GM19468 (cell line): Measurements from ENCODE around the gene GPT2.
"Not testable (repeated sequence)": the region's sequence is repeated elsewhere in the genome, so short reads cannot be mapped to it uniquely, and the experiment has no call there.

Experiments used
- ATAC-seq: cut with Tn5 transposase; IDR thresholded peaks from one replicate; pipeline ENCODE4 v1.9.1; 2021; ENCODE audit warnings: mild to moderate bottlenecking, moderate library complexity, moderate number of reproducible peaks; ENCODE audit not compliant: unreplicated experiment; ENCODE audit errors: extremely low read depth

Gene GPT2

DNA sequence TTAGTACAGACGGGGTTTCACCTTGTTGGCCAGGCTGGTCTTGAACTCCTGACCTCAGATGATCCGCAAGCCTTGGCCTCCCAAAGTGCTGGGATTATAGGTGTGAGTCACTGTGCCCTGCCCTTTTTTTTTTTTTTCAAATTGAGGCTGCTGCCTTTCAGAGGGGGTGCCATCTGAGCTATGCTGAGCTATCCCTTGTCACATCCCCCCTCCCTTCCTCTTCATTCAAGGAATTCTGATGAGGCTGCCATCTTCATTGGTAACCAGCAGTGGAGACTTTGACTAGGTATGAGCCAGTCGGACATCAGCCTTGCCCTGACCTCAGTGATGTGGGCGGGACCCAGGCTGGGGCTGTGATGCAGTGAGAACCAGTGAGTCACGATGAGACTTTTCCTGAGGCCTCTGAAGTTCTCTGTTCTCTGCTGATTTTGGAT lies 24.4 kb upstream of the GPT2 start:
- no peak for ATAC-seq

DNA sequence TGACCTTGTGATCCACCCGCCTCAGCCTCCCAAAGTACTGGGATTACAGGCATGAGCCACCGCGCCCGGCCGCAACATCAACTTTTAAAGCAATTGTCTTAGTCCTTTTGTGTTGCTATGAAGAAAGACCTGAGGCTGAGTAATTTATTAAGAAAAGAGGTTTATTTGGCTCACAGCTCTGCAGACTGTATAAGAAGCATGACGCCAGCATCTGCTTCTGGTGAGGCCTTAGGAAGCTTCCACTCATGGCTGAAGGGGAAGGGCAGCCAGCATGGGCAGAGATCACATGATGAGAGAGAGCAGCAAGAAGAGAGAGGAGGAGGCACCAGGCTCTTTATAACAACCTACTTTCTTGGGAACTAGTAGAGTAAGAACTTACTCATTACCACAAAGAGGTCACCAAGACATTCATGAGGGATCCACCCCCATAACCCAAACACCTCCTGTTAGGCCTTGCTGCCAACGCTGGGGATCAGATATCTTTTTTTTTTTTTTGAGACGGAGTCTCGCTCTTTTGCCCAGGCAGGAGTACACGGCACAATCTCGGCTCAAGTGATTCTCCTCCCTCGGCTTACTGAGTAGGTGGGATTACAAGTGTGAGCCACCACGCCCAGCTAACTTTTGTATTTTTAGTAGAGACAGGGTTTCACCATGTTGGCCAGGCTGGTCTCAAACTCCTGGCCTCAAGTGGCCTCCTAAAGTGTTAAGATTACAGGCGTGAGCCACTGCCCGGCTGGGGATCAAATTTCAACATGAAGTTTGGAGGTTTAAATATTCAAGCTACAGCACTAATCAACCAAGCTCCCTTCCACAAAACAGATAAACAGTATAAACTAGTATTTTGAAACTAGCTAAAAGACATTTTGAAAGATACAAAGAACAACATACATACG lies 21.4 kb upstream of the GPT2 start:
- ATAC-seq: no peak

- ATAC-seq: no peak
These were observed 17.9 kb upstream of the GPT2 start for GRCh38 chr16:46866286-46866685.

DNA sequence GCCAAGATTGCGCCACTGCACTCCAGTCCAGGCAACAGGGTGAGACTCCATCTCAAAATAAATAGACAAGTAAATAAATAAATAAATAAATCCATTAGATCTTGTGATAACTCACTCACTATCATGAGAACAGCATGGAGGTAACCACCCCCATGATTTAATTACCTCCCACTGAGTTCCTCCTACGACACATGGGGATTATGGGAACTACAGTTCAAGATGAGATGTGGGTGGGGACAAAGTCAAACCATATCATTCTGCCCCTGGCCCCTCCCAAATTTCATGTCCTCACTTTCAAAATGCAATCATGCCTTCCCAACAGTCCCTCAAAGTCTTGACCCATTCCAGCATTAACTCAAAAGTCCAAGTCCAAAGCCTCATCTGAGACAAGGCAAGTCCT lies 16.7 kb upstream of the GPT2 start:
- not testable (repeated sequence) for ATAC-seq

DNA sequence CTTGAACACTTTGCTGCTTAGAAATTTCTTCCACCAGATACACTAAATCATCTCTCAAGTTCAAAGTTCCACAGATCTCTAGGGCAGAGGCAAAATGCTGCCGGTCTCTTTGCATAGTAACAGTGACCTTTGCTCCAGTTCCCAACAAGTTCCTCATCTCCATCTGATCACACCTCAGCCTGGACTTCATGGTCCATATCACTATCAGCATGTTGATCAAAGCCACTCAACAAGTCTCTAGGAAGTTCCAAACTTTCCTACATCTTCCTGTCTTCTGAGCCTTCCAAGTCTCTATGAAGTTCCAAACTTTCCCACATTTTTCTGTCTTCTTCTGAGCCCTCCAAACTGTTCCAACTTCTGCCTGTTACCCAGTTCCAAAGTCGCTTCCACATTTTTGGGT lies 15.3 kb upstream of the GPT2 start:
- ATAC-seq: not testable (repeated sequence)

GRCh38 chr16:46871597-46871996 lies 12.6 kb upstream of the GPT2 start:
- no peak for ATAC-seq

- no peak for ATAC-seq
These were observed 11.0 kb upstream of the GPT2 start for GRCh38 chr16:46873201-46873600.

DNA sequence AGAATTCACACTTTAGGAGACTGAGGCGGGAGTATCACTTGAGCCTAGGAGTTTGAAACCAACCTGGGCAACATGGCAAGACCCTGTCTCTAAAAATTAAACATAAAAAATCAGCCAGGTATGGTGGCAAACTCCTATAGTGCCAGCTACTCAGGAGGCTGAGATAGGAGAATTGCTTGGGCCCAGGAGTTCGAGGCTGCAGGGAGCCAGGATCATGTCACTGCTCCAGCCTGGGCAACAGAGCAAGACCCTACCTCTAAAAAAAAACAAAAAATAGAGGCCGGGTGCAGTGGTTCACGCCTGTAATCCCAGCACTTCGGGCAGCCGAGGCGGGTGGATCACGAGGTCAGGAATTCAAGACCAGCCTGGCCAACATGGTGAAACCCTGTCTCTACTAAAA lies 8.9 kb upstream of the GPT2 start:
- no peak for ATAC-seq

DNA sequence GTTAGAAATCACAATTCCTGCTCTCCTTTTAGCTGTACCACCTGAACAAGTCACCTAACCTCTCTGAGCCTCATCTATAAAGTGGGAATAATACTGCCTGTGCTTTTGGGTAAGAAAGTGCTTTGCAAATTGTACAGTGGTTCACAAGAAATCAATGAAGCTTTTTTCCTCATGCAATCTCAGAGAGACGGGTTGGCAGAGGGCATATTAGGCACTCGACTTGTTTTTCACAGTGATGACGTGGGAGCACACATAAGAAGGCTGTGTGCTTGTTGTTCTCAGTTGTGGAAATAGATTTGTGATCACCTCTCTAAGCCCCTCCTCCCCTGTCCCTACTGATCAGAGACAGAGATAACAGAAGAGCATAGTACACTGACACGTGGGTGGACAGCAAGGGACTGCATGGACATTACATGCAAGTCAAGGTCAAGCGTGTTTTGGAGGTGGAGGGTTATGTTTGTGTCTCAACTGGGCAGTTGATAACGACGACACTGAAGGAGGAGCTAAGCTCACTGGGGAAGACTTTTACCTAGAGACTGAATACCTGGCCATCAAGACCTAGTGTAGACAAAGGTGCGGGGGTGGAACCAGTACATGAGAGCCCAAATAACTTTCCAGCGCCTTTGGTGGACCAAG lies 1.7 kb upstream of the GPT2 start:
- ATAC-seq: no peak

- no peak for ATAC-seq
These were observed 1.2 kb upstream of the GPT2 start for GRCh38 chr16:46882940-46883307.

GRCh38 chr16:46883353-46883689 lies 841 bp upstream of the GPT2 start:
- ATAC-seq: no peak

GRCh38 chr16:46884513-46885293 lies 541 bp downstream of the GPT2 start:
- ATAC-seq: no peak

DNA sequence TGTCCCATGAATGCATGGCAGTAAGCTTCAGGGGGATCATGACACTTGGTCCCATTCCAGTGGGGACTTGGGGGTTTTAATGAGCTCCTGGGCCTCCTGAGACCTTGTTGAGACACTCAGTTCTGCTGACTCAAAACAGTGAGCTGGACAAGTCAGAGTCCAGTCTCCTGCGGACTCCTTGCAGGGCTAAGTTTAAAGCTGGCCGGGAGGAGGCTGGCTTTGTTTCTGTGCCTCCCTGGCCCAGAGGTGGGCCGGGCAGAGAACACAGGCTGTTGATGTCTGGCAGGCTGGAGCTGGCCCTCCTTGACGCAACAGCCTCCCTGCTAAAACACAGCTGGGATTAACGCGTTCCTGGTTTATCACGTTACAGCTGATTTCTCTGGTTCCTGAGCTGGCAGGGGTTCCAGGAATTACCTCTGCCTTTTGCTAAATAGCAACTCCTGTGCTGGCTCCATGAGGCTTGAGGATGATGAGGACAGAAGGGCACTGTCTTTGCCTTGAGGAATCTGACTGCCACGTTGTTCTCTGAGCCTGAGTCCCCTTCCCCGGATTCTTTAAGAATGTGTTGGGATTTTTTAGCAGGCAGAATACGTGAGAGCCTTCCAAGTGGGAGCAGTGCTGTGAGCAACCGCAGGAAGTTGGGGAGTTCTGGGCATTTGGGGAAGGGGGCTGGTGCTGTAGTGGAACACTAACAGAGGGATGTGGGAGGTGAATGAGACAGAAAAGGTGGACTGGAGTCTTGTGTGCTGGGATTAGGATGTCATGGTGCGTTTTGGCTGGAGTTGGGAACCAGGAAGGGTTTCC lies 2.0 kb downstream of the GPT2 start:
- ATAC-seq: no peak

DNA sequence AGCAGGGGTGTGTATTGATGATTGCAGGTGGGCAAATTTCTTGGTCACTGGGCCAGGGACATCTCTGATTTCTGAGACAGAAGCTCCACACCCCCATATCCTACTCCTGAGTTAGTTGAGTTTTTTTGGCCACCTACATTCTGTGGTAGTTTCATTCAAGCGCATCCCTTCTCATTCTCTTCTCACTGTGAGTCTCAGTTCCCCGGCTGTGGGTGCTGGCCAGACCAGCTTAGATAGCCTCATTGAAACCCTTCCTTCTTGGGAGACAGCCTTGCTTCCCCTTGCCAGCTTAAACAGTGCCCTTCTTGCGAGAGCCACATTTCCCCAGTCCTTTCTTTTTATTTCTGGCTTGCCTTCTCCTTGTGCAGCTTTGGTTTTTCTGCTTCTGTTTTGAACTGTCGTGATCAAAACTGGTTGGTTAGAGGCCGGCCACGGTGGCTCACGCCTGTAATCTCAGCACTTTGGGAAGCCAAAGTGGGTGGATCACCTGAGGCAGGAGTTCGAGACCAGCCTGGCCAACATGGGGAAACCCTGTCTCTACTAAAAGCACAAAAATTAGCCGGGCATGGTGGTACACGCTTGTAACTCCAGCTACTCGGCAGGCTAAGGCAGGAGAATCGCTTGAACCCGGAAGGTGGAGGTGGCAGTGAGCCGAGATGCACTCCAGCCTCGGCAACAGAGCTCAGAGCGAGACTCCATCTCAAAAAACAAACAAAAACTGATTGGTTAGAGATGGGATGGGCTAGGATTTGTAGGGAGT lies 2.8 kb downstream of the GPT2 start:
- no peak for ATAC-seq

- ATAC-seq: no peak
These were observed 3.3 kb downstream of the GPT2 start for GRCh38 chr16:46887524-46887854.

GRCh38 chr16:46889245-46889941 lies 5.2 kb downstream of the GPT2 start:
- ATAC-seq: no peak

DNA sequence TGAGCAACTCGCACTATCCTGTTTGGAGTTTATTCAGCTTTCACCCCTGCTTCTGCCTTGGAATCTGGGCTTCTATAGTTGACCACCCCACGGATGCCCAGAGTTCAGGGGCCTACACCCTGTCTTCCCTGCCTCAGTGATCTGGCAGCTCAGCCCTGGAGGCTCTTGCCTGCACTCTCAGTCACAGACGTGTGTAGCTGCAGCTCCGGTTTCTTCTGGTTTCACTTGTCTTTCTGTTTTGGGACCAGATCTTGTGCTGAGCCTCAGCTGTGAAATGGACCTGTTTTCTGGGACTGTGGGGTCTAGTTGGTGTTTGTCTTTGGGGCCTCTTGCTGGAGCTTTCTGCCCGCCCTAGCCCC lies 5.8 kb downstream of the GPT2 start:
- ATAC-seq: no peak

- ATAC-seq: no peak
These were observed 7.7 kb downstream of the GPT2 start for GRCh38 chr16:46891910-46892309.

DNA sequence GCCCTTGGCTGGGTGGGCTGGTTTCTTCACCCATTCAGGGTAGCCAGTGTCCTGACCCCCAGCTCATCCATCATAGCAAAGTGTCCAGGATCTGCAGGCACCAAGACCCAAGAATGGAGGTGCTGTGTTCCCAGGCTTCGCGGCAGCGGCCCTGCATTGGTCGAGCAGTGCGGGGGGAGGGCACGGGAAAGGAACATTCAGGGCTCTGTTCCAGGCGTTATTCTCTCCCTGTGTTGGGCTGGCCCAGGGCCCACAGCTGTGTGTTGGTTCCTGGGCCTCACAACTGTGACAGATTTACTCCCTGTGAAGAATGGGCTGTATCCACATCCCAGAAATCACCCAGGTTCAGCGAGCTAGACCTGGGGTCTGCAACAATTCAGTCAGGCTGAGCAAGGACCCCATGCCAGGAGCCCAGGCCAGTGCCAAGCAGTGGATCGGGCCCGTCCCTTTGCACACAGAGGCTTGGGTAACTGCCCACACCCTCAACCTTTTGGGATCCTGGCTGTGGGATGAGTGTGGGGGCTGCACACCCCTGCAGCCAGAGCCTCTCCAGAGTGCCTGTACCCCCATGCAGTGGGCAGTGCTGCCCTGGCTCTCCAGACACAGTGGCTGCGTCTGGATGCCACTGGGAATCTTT lies 10.0 kb downstream of the GPT2 start:
- ATAC-seq: no peak
